ENCODE measurements around the gene PLIN5. TPM values are rescaled to one million over a fixed set of nuclear protein-coding genes. Genes with fewer than 3 reads are reported as not detected.

The PLIN5 gene
- polyA plus RNA-seq, 1 donor from 2014 or later = 1.3 TPM

DNA sequence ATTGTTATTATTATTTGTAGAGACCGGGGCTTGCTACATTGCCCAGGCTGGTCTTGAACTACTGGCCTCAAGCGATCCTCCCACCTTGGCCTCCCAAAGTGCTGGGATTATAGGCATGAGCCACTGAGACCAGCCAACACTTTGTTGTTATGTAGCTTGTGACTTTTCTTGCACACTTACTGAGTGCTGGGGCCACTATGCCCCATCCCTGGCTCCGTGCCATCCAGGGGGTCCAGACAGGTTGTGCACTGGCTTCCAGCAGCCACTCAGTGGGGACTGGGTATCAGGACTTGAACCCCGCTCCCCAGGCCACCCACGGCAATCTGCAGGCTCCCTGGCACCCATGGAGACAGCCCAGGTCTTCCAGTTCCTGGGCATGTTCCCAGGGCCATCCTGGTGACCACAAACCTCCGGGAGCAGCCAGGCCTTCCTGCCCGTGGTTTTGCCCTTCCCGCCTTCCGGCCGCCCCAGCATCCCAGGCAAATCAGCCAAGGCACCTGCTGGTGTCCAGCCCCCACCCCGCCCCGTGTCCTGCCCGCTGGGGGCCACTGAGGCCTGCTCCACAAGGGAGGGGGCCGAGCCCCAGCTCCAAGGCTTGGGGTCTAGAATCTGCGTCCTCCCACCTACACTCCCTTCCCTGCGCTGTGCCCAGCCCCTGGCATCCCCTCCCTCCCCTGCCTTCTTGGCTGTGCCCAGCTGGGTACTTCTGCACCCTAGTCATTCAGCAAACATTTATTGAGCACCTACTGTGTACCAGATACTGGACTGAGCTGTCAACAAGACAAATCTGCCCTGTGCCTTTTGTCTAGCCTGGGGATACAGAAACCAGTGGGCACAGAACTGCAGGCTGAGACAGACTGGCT lies 48.2 kb upstream of the PLIN5 start:
- no peaks in the 10 kb centered on the region for H3K36me3 ChIP-seq (ENCODE audit: insufficient read depth, low read length)
- H3K4me2 ChIP-seq (ENCODE audit: low read length) = no peak overlapping the region
- no peaks in the 10 kb centered on the region for H3K9me2 ChIP-seq (ENCODE audit: insufficient read depth, low read length)
- no peak for TF ChIP-seq RAD21 (conservative IDR thresholded peaks at IDR 0.05)
- TF ChIP-seq CTCF (IDR thresholded peaks at IDR 0.05; ENCODE audit: poor library complexity, severe bottlenecking) = no peak
- H2AFZ ChIP-seq (ENCODE audit: low read depth, low read length) = no peak overlapping the region
- H3K4me3 ChIP-seq (ENCODE audit: low read length) = no peak overlapping the region
- H3F3A ChIP-seq (ENCODE audit: insufficient read depth, low read length, poor library complexity, severe bottlenecking) = no peaks in the 10 kb centered on the region
- H3K9me3 ChIP-seq (ENCODE audit: low read length) = no peaks in the 10 kb centered on the region
- H3K79me2 ChIP-seq (replicated peaks; ENCODE audit: insufficient read depth, low read length) = peaks cover 11% of the 10 kb centered on the region
- peaks cover 11% of the 10 kb centered on the region for H4K20me1 ChIP-seq (ENCODE audit: insufficient read depth)
- H3K27ac ChIP-seq (ENCODE audit: low read length) = no peak overlapping the region
- no peaks in the 10 kb centered on the region for H3K27me3 ChIP-seq (ENCODE audit: insufficient read depth, low read depth, low read length)
- no peak overlapping the region for H3K9ac ChIP-seq (ENCODE audit: low read length)

DNA sequence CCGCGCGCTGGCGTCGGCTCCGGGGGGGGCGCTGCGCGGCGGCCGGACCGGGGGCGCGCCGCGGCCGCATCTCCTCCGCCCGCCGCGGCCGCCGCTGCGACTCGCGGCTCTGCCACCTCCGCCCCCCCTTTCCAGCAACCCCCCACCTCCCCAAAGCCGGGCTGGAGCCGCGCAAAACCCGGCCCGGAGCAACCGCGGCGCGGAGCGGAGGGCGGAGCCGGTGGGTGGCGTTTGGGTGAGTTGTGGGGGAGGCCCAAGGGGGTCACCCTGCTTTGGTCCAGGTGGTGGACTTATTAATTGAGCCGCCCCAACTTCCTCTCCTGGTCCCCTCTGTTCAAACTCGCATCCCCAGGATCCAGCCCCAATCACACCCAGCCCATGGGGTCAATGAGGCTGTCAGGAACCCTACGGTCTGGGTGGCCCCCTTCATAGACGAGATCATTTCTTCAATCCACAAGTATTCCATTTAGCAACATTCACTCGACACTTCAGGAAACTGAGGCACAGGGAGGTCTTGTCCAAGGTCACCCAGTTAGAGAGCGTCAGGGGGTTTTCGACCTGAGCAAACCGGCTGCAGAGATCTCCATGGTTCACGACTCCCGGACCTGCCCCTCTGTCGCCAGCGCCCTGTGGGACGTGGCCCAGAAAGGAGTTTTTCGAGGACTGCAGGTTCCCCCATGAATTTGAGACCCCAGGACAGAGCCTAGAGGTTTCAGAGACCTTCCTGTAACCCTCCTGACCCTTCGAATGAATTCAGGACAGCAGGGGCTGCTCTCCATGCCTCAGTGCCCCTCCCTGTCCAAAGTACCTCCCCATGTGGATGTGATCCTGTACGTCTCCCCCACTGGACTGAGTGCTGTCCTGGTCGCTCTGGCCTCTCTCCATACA lies 46.9 kb upstream of the PLIN5 start:
- H3K36me3 ChIP-seq (ENCODE audit: insufficient read depth, low read length) = no peaks in the 10 kb centered on the region
- no peak for TF ChIP-seq TAF1 (IDR thresholded peaks at IDR 0.05; ENCODE audit: low read depth)
- no peak for TF ChIP-seq EZH2 (IDR thresholded peaks at IDR 0.05; ENCODE audit: borderline replicate concordance, insufficient read depth, low read length, poor library complexity, severe bottlenecking)
- no peak for TF ChIP-seq MXI1 (conservative IDR thresholded peaks at IDR 0.05; ENCODE audit: poor library complexity, severe bottlenecking)
- no peak for TF ChIP-seq CTCF (IDR thresholded peaks at IDR 0.05; ENCODE audit: poor library complexity, severe bottlenecking)
- no peak for TF ChIP-seq POLR2AphosphoS5 (IDR thresholded peaks at IDR 0.05)
- no peak for TF ChIP-seq RAD21 (conservative IDR thresholded peaks at IDR 0.05)
- no peak for TF ChIP-seq EP300 (conservative IDR thresholded peaks at IDR 0.05; ENCODE audit: poor library complexity, severe bottlenecking)
- no peaks in the 10 kb centered on the region for H3K9me2 ChIP-seq (ENCODE audit: insufficient read depth, low read length)
- no peaks in the 10 kb centered on the region for H3K9me3 ChIP-seq (ENCODE audit: low read length)
- no peaks in the 10 kb centered on the region for H3F3A ChIP-seq (ENCODE audit: insufficient read depth, low read length, poor library complexity, severe bottlenecking)
- H2AFZ ChIP-seq (ENCODE audit: low read depth, low read length) = no peak overlapping the region
- H3K27me3 ChIP-seq (ENCODE audit: insufficient read depth, low read depth, low read length) = no peaks in the 10 kb centered on the region
- H4K20me1 ChIP-seq (ENCODE audit: insufficient read depth) = peaks cover 11% of the 10 kb centered on the region
- peaks cover 11% of the 10 kb centered on the region for H3K79me2 ChIP-seq (replicated peaks; ENCODE audit: insufficient read depth, low read length)
- H3K4me3 ChIP-seq (ENCODE audit: low read length) = peak overlapping the region; percentile 58
- H3K4me2 ChIP-seq (ENCODE audit: low read length) = no peak overlapping the region
- H3K9ac ChIP-seq (ENCODE audit: low read length) = peak overlapping the region; percentile 38
- no peak overlapping the region for H3K27ac ChIP-seq (ENCODE audit: low read length)

All from neural cell (in vitro differentiated cells).